Measurements from ENCODE around the gene STIL.

The STIL gene

GRCh38 chr1:47238935-47239592 lies 74.9 kb downstream of the STIL start:
- no peak for DNase-seq (ENCODE audit: low read depth in 2 of 2, low spot score in 1 of 2)

- no peak for DNase-seq (ENCODE audit: low read depth in 2 of 2, low spot score in 1 of 2)
Measured at GRCh38 chr1:47235806-47236205, 78.1 kb downstream of the STIL start.

- no peak for DNase-seq (ENCODE audit: low read depth in 2 of 2, low spot score in 1 of 2)
Measured at GRCh38 chr1:47235241-47235681, 78.7 kb downstream of the STIL start.

- DNase-seq (ENCODE audit: low read depth in 2 of 2, low spot score in 1 of 2) = no peak
Measured at GRCh38 chr1:47233186-47233585, 80.8 kb downstream of the STIL start.

- no peak for DNase-seq (ENCODE audit: low read depth in 2 of 2, low spot score in 1 of 2)
Measured at GRCh38 chr1:47232187-47232874, 81.6 kb downstream of the STIL start, which contains the start of gene TAL1. TAL1 (minus strand) TSS chr1:47232225; CDS start chr1:47225888, 6,337 bp downstream.

GRCh38 chr1:47231301-47232186 lies 82.4 kb downstream of the STIL start:
- DNase-seq (ENCODE audit: low read depth in 2 of 2, low spot score in 1 of 2) = no peak

- DNase-seq (ENCODE audit: low read depth in 2 of 2, low spot score in 1 of 2) = no peak
Measured at GRCh38 chr1:47230692-47231300, 83.2 kb downstream of the STIL start.

- no peak for DNase-seq (ENCODE audit: low read depth in 2 of 2, low spot score in 1 of 2)
Measured at GRCh38 chr1:47229886-47230691, 83.9 kb downstream of the STIL start.

- DNase-seq (ENCODE audit: low read depth in 2 of 2, low spot score in 1 of 2) = no peak
Measured at GRCh38 chr1:47229031-47229885, 84.7 kb downstream of the STIL start.

GRCh38 chr1:47228644-47229030 lies 85.3 kb downstream of the STIL start:
- DNase-seq (ENCODE audit: low read depth in 2 of 2, low spot score in 1 of 2) = no peak

GRCh38 chr1:47227341-47228232 lies 86.4 kb downstream of the STIL start:
- DNase-seq (ENCODE audit: low read depth in 2 of 2, low spot score in 1 of 2) = no peak

GRCh38 chr1:47226839-47227215 lies 87.1 kb downstream of the STIL start:
- no peak for DNase-seq (ENCODE audit: low read depth in 2 of 2, low spot score in 1 of 2)

GRCh38 chr1:47226121-47226838 lies 87.7 kb downstream of the STIL start:
- no peak for DNase-seq (ENCODE audit: low read depth in 2 of 2, low spot score in 1 of 2)

GRCh38 chr1:47225430-47226100 lies 88.4 kb downstream of the STIL start:
- no peak for DNase-seq (ENCODE audit: low read depth in 2 of 2, low spot score in 1 of 2)

GRCh38 chr1:47224676-47225399 lies 89.1 kb downstream of the STIL start:
- DNase-seq (ENCODE audit: low read depth in 2 of 2, low spot score in 1 of 2) = no peak

- DNase-seq (ENCODE audit: low read depth in 2 of 2, low spot score in 1 of 2) = no peak
Measured at GRCh38 chr1:47223921-47224675, 89.8 kb downstream of the STIL start.
